ENCODE measurements around the gene LRIG1.

Gene LRIG1

GRCh38 chr3:66441129-66441528 is 59.7 kb downstream of the LRIG1 start:
- H3K27ac Mint-ChIP-seq: no peak overlapping the region
- peaks cover 31% of the 10 kb centered on the region for H3K4me1 Mint-ChIP-seq (ENCODE audit: low read depth)
- H3K9me3 Mint-ChIP-seq: no peaks in the 10 kb centered on the region
- no peak overlapping the region for H3K4me3 Mint-ChIP-seq
- no peaks in the 10 kb centered on the region for H3K27me3 Mint-ChIP-seq (ENCODE audit: low read depth)
- peaks cover 28% of the 10 kb centered on the region for H3K36me3 Mint-ChIP-seq (ENCODE audit: low read depth)

GRCh38 chr3:66439666-66440344 is 61.0 kb downstream of the LRIG1 start:
- no peaks in the 10 kb centered on the region for H3K9me3 Mint-ChIP-seq
- peaks cover 32% of the 10 kb centered on the region for H3K36me3 Mint-ChIP-seq (ENCODE audit: low read depth)
- no peak overlapping the region for H3K4me3 Mint-ChIP-seq
- peaks cover 31% of the 10 kb centered on the region for H3K4me1 Mint-ChIP-seq (ENCODE audit: low read depth)
- no peaks in the 10 kb centered on the region for H3K27me3 Mint-ChIP-seq (ENCODE audit: low read depth)
- H3K27ac Mint-ChIP-seq: peak overlapping the region; percentile 33

- Mint-ChIP-seq H3K27me3 (ENCODE audit: low read depth) (no peaks in the 10 kb centered on the region), H3K4me1 (ENCODE audit: low read depth) (peaks cover 41% of the 10 kb centered on the region), H3K36me3 (ENCODE audit: low read depth) (peaks cover 29% of the 10 kb centered on the region), H3K9me3 (no peaks in the 10 kb centered on the region), H3K4me3 (no peak overlapping the region), H3K27ac (no peak overlapping the region)
Measured at GRCh38 chr3:66438046-66438445, 62.8 kb downstream of the LRIG1 start.

- H3K4me1 Mint-ChIP-seq (ENCODE audit: low read depth): peaks cover 42% of the 10 kb centered on the region
- peaks cover 29% of the 10 kb centered on the region for H3K36me3 Mint-ChIP-seq (ENCODE audit: low read depth)
- H3K27ac Mint-ChIP-seq: no peak overlapping the region
- H3K4me3 Mint-ChIP-seq: no peak overlapping the region
- no peaks in the 10 kb centered on the region for H3K27me3 Mint-ChIP-seq (ENCODE audit: low read depth)
- H3K9me3 Mint-ChIP-seq: no peaks in the 10 kb centered on the region
Measured at GRCh38 chr3:66437341-66437929, 63.4 kb downstream of the LRIG1 start.

GRCh38 chr3:66435989-66436388 is 64.8 kb downstream of the LRIG1 start:
- H3K9me3 Mint-ChIP-seq: no peaks in the 10 kb centered on the region
- no peak overlapping the region for H3K27ac Mint-ChIP-seq
- peaks cover 26% of the 10 kb centered on the region for H3K36me3 Mint-ChIP-seq (ENCODE audit: low read depth)
- peaks cover 31% of the 10 kb centered on the region for H3K4me1 Mint-ChIP-seq (ENCODE audit: low read depth)
- H3K4me3 Mint-ChIP-seq: no peak overlapping the region
- no peaks in the 10 kb centered on the region for H3K27me3 Mint-ChIP-seq (ENCODE audit: low read depth)

GRCh38 chr3:66434726-66435125 is 66.1 kb downstream of the LRIG1 start:
- Mint-ChIP-seq H3K27me3 (ENCODE audit: low read depth) (no peaks in the 10 kb centered on the region), H3K9me3 (no peaks in the 10 kb centered on the region), H3K4me1 (ENCODE audit: low read depth) (peaks cover 22% of the 10 kb centered on the region), H3K4me3 (no peak overlapping the region), H3K36me3 (ENCODE audit: low read depth) (peaks cover 23% of the 10 kb centered on the region), H3K27ac (no peak overlapping the region)

GRCh38 chr3:66433522-66433782 is 67.4 kb downstream of the LRIG1 start:
- peaks cover 18% of the 10 kb centered on the region for H3K36me3 Mint-ChIP-seq (ENCODE audit: low read depth)
- no peak overlapping the region for H3K27ac Mint-ChIP-seq
- H3K27me3 Mint-ChIP-seq (ENCODE audit: low read depth): no peaks in the 10 kb centered on the region
- no peaks in the 10 kb centered on the region for H3K9me3 Mint-ChIP-seq
- peaks cover 17% of the 10 kb centered on the region for H3K4me1 Mint-ChIP-seq (ENCODE audit: low read depth)
- no peak overlapping the region for H3K4me3 Mint-ChIP-seq

- Mint-ChIP-seq H3K27me3 (ENCODE audit: low read depth) (no peaks in the 10 kb centered on the region), H3K36me3 (ENCODE audit: low read depth) (peaks cover 18% of the 10 kb centered on the region), H3K9me3 (no peaks in the 10 kb centered on the region), H3K27ac (no peak overlapping the region), H3K4me1 (ENCODE audit: low read depth) (peaks cover 19% of the 10 kb centered on the region), H3K4me3 (no peak overlapping the region)
Measured at GRCh38 chr3:66432767-66433521, 67.9 kb downstream of the LRIG1 start.

GRCh38 chr3:66432041-66432766 is 68.6 kb downstream of the LRIG1 start:
- Mint-ChIP-seq H3K4me3 (no peak overlapping the region), H3K36me3 (ENCODE audit: low read depth) (peaks cover 14% of the 10 kb centered on the region), H3K27me3 (ENCODE audit: low read depth) (no peaks in the 10 kb centered on the region), H3K9me3 (no peaks in the 10 kb centered on the region), H3K27ac (no peak overlapping the region), H3K4me1 (ENCODE audit: low read depth) (peaks cover 16% of the 10 kb centered on the region)

- Mint-ChIP-seq H3K27me3 (ENCODE audit: low read depth) (no peaks in the 10 kb centered on the region), H3K4me3 (no peak overlapping the region), H3K9me3 (no peaks in the 10 kb centered on the region), H3K4me1 (ENCODE audit: low read depth) (peaks cover 16% of the 10 kb centered on the region), H3K27ac (no peak overlapping the region), H3K36me3 (ENCODE audit: low read depth) (peaks cover 14% of the 10 kb centered on the region)
Measured at GRCh38 chr3:66431494-66431893, 69.3 kb downstream of the LRIG1 start.

- no peaks in the 10 kb centered on the region for H3K9me3 Mint-ChIP-seq
- H3K27me3 Mint-ChIP-seq (ENCODE audit: low read depth): no peaks in the 10 kb centered on the region
- H3K4me3 Mint-ChIP-seq: no peak overlapping the region
- H3K36me3 Mint-ChIP-seq (ENCODE audit: low read depth): peaks cover 14% of the 10 kb centered on the region
- peaks cover 16% of the 10 kb centered on the region for H3K4me1 Mint-ChIP-seq (ENCODE audit: low read depth)
- H3K27ac Mint-ChIP-seq: no peak overlapping the region
Measured at GRCh38 chr3:66430876-66431275, 69.9 kb downstream of the LRIG1 start.

- no peak overlapping the region for H3K27ac Mint-ChIP-seq
- no peaks in the 10 kb centered on the region for H3K9me3 Mint-ChIP-seq
- peaks cover 14% of the 10 kb centered on the region for H3K4me1 Mint-ChIP-seq (ENCODE audit: low read depth)
Measured at GRCh38 chr3:66428733-66429132, 72.1 kb downstream of the LRIG1 start.

GRCh38 chr3:66427951-66428474 is 72.8 kb downstream of the LRIG1 start:
- Mint-ChIP-seq H3K4me1 (ENCODE audit: low read depth) (peaks cover 10% of the 10 kb centered on the region), H3K27ac (no peak overlapping the region)

More at GRCh38 chr3:66428733-66429132, 72.1 kb downstream of the LRIG1 start:
- Mint-ChIP-seq H3K4me3 (no peak overlapping the region), H3K27me3 (ENCODE audit: low read depth) (no peaks in the 10 kb centered on the region), H3K36me3 (ENCODE audit: low read depth) (peaks cover 15% of the 10 kb centered on the region)

GRCh38 chr3:66427352-66427751 is 73.5 kb downstream of the LRIG1 start:
- peaks cover 10% of the 10 kb centered on the region for H3K9me3 Mint-ChIP-seq

More at GRCh38 chr3:66427951-66428474, 72.8 kb downstream of the LRIG1 start:
- H3K36me3 Mint-ChIP-seq (ENCODE audit: low read depth): peaks cover 19% of the 10 kb centered on the region
- H3K27me3 Mint-ChIP-seq (ENCODE audit: low read depth): no peaks in the 10 kb centered on the region
- peaks cover 4% of the 10 kb centered on the region for H3K9me3 Mint-ChIP-seq
- H3K4me3 Mint-ChIP-seq: no peak overlapping the region

More at GRCh38 chr3:66427352-66427751, 73.5 kb downstream of the LRIG1 start:
- Mint-ChIP-seq H3K27ac (no peak overlapping the region), H3K36me3 (ENCODE audit: low read depth) (peaks cover 25% of the 10 kb centered on the region), H3K4me1 (ENCODE audit: low read depth) (peaks cover 8% of the 10 kb centered on the region), H3K4me3 (no peak overlapping the region), H3K27me3 (ENCODE audit: low read depth) (no peaks in the 10 kb centered on the region)
